ENCODE results near the gene CHCHD10. TPM values are rescaled to one million over a fixed set of nuclear protein-coding genes. Genes with fewer than 3 reads are reported as not detected.

CHCHD10 gene
- total and polyA plus RNA-seq, 10 of the 15 experiments (the other 5 are each of a cell fraction or from before 2014, with no cell fraction given), result 13.2 to 241 (median 128) TPM

DNA sequence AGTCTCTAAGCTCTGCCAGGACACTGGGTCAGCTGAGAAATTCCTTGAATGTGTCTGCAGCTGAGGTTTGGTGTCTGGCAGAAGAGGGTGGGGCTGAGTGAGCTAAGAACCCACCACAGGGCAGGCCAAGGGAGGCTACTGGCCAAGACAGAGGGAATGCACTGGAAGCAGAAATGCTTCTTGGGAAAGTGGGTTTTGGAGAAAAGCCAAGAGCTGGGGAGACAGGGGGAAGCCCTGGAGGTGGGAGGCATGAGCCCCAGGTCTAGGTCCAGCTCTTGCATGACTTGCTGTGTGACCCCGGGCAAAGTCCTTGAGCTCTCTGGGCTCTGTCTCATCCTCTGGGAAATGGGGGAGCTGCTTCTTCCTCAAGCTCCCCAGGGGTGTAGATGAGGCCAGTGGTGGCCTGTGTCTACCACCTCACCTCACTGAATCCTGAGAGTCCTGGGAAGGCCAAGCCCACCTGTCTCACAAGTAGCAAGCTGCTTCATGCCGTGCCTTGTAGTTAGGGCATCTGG lies 7.2 kb upstream of the CHCHD10 start:
- Histone ChIP-seq H3K79me2 (ENCODE audit: control insufficient read depth, insufficient read depth, low read length) (no peaks in the 10 kb centered on the region), H3K4me2 (ENCODE audit: control insufficient read depth, insufficient read depth) (no peak overlapping the region), H2AFZ (ENCODE audit: control insufficient read depth, low read depth, low read length) (no peak overlapping the region), H3K27ac (ENCODE audit: control insufficient read depth, insufficient read depth) (no peak overlapping the region), H3K4me3 (no peak overlapping the region), H3K9ac (ENCODE audit: control insufficient read depth, insufficient read depth, low read length) (no peak overlapping the region), H3K36me3 (ENCODE audit: control insufficient read depth in 2 of 2, insufficient read depth in 2 of 2, low read length in 1 of 2) (no peaks in the 10 kb centered on the region), H3K27me3 (replicated peaks in 1 of 2; ENCODE audit: control insufficient read depth in 2 of 2, insufficient read depth in 2 of 2, low read length in 1 of 2) (peaks cover under 1 to 2% of the 10 kb centered on the region in 2 experiments; a peak in 2 of 4 replicates), H4K20me1 (ENCODE audit: control insufficient read depth, insufficient read depth) (no peaks in the 10 kb centered on the region), H3K9me3 (replicated peaks; ENCODE audit: control insufficient read depth, insufficient read depth, low read length) (no peaks in the 10 kb centered on the region), H3K4me1 (ENCODE audit: control insufficient read depth, insufficient read depth, low read length) (peaks cover 8% of the 10 kb centered on the region)
- RAD21 ChIA-PET (ENCODE audit: unreplicated experiment), result interaction anchor here (0.7 to 2.9 kb wide), 4 partner anchors 31 to 77 kb away, joined by 3 to 11 read pairs (median 6); no protein-coding TSS in a partner anchor
- no peak for TF ChIP-seq SMARCA5 (IDR thresholded peaks at IDR 0.05)
- TF ChIP-seq HDAC6 (IDR thresholded peaks at IDR 0.05; ENCODE audit: unreplicated experiment), result no peak
- TF ChIP-seq, protein P1, sequence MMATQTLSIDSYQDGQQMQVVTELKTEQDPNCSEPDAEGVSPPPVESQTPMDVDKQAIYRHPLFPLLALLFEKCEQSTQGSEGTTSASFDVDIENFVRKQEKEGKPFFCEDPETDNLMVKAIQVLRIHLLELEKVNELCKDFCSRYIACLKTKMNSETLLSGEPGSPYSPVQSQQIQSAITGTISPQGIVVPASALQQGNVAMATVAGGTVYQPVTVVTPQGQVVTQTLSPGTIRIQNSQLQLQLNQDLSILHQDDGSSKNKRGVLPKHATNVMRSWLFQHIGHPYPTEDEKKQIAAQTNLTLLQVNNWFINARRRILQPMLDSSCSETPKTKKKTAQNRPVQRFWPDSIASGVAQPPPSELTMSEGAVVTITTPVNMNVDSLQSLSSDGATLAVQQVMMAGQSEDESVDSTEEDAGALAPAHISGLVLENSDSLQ (IDR thresholded peaks at IDR 0.05), result no peak
- TF ChIP-seq NR2C1 (IDR thresholded peaks at IDR 0.05), result no peak
- TF ChIP-seq MAX (IDR thresholded peaks at IDR 0.05; ENCODE audit: low read depth, low read length), result no peak
- TF ChIP-seq MTA3 (IDR thresholded peaks at IDR 0.05; ENCODE audit: borderline replicate concordance, low read length), result no peak
- TF ChIP-seq TCF7 (IDR thresholded peaks at IDR 0.05; ENCODE audit: borderline replicate concordance), result no peak
- no peak for FAIRE-seq
- no peak for DNase-seq (ENCODE audit: low read depth, low spot score)
- CTCF ChIA-PET, result interaction anchor here (1.2 to 2.7 kb wide), 4 partner anchors 51 to 83 kb away, joined by 3 to 14 read pairs (median 10); partner anchors contain the start of gene SLC2A11
- POLR2A ChIA-PET, result interaction anchor here (0.8 to 1.6 kb wide), 4 partner anchors 13 to 73 kb away, joined by 3 to 5 read pairs (median 4); no protein-coding TSS in a partner anchor
- no TSS peak for BruUV-seq (replicated peaks)
- in situ Hi-C loops (cut with MboI) (no loop called here), intact Hi-C loops (cut with micrococcal nuclease; ENCODE audit: unreplicated experiment) (no loop called here)
- no peak for ATAC-seq
- 58% methylated on average over 2 of the region's 2 CpGs for WGBS (ENCODE audit: insufficient coverage, insufficient replicate concordance, low lambda C conversion rate, missing lambda C conversion rate)
- SMC1A ChIA-PET (ENCODE audit: uncharacterized antibody, unreplicated experiment), result interaction anchor here (0.8 to 1.9 kb wide), 6 partner anchors 14 to 147 kb away, joined by 3 to 4 read pairs (median 4); no protein-coding TSS in a partner anchor

Measured in GM12878 (cell line).